HCT116 (cell line): ENCODE results near the gene IGFBP2. TPM values are rescaled to one million over a fixed set of nuclear protein-coding genes. Genes with fewer than 3 reads are reported as not detected.

Experiments used
- ATAC-seq: fragments of 200-7000 bp; cut with Tn5 transposase; 2 replicates; pipeline ENCODE4 v1.9.1; 2020; ENCODE audit warnings: mild to moderate bottlenecking, moderate library complexity
- BruUV-seq: library from RNA; stranded (reverse); fragments of 400-500 nt; replicated peaks from 2 replicates; lab custom pipeline; 2021; lab: Mats Ljungman, UMichigan
- CTCF ChIA-PET: fragments of 300-600 bp; sonication (Branson Sonifier 250); formaldehyde crosslinking; loops from one replicate; lab custom pipeline; 2021; ENCODE audit warnings: antibody characterized with exemption; lab: Charles Lee
- POLR2A ChIA-PET: fragments of 300-600, 350-600 bp; sonication (Branson Sonifier 250); formaldehyde crosslinking; loops from one replicate; lab custom pipeline; 2021; ENCODE audit warnings: antibody characterized with exemption; lab: Charles Lee
- RAD21 ChIA-PET, 2 experiments: fragments of 300-600 bp; sonication (Branson Sonifier 250); formaldehyde crosslinking; loops; one replicate each; lab custom pipeline; 2023; ENCODE audit warnings: low total read pairs in 2 of 2; ENCODE audit not compliant: uncharacterized antibody in 2 of 2, unreplicated experiment in 2 of 2, low non-redundant PET in 1 of 2; lab: Charles Lee
- DNase-seq: peaks from one replicate; pipeline ENCODE4 v3.0.0-alpha.2; 2010; ENCODE audit warnings: low read depth, low spot score
- H2AFZ ChIP-seq: fragments of 200-600 bp; shearing (Covaris generic), sonication (generic); 2 replicates; pipeline ENCODE4 v1.6.1; 2017; ENCODE audit warnings: low read depth, mixed run types, mixed read lengths, antibody characterized with exemption, low read length; ENCODE audit not compliant: poor library complexity, severe bottlenecking
- H3K27ac ChIP-seq: 2 replicates; pipeline ENCODE4 v1.5.1; 2012; ENCODE audit warnings: low read depth, low read length
- H3K27me3 ChIP-seq: fragments of 200-600 bp; sonication (generic); 2 replicates; pipeline ENCODE4 v1.6.1; 2016; ENCODE audit warnings: mixed run types, low read length, mixed read lengths; ENCODE audit not compliant: insufficient read depth
- H3K36me3 ChIP-seq, 2 experiments: fragments of 200-500 bp in 1 of 2; fragments of 200-600 bp in 1 of 2; sonication (Bioruptor generic) in 1 of 2; sonication (generic) in 1 of 2; 2 replicates each; pipeline versions ENCODE4 v1.5.1 to v1.6.1; 2014 to 2016; ENCODE audit warnings: low read length in 2 of 2, inconsistent platforms in 1 of 2, mixed read lengths in 1 of 2, mixed run types in 1 of 2; ENCODE audit not compliant: insufficient read depth in 2 of 2, control insufficient read depth in 1 of 2
- H3K4me1 ChIP-seq, 2 experiments: fragments of 200-600 bp in 1 of 2; sonication (generic) in 1 of 2; 2 replicates each; pipeline versions ENCODE4 v1.5.1 to v1.6.1; 2012 to 2017; ENCODE audit warnings: low read length in 2 of 2, inconsistent platforms in 1 of 2, mild to moderate bottlenecking in 1 of 2, mixed read lengths in 1 of 2, mixed run types in 1 of 2, moderate library complexity in 1 of 2; ENCODE audit not compliant: insufficient read depth in 2 of 2, control insufficient read depth in 1 of 2
- H3K4me2 ChIP-seq: fragments of 200-600 bp; sonication (generic); 2 replicates; pipeline ENCODE4 v1.6.1; 2017; ENCODE audit warnings: mixed run types, low read length, mixed read lengths
- H3K4me3 ChIP-seq, 2 experiments: fragments of 200-600 bp in 1 of 2; sonication (generic) in 1 of 2; replicated peaks in 1 of 2; 2 replicates each; pipeline ENCODE4 v1.5.1; 2011 to 2016; ENCODE audit warnings: low read length in 2 of 2, control low read depth in 1 of 2, low read depth in 1 of 2, mild to moderate bottlenecking in 1 of 2, mixed read lengths in 1 of 2, mixed run types in 1 of 2
- H3K79me2 ChIP-seq: fragments of 200-600 bp; sonication (generic); 2 replicates; pipeline ENCODE4 v1.6.1; 2017; ENCODE audit warnings: mild to moderate bottlenecking, mixed run types, low read length, moderate library complexity, mixed read lengths; ENCODE audit not compliant: insufficient read depth
- H3K9ac ChIP-seq: fragments of 200-600 bp; sonication (generic); 2 replicates; pipeline ENCODE4 v1.6.1; 2016; ENCODE audit warnings: low read length, mixed read lengths
- H3K9me2 ChIP-seq: fragments of 200-600 bp; sonication (generic), shearing (Covaris generic); 2 replicates; pipeline ENCODE4 v1.6.1; 2017; ENCODE audit warnings: mixed run types, mild to moderate bottlenecking, moderate library complexity; ENCODE audit not compliant: insufficient read depth
- H3K9me3 ChIP-seq, 2 experiments: fragments of 200-500 bp in 1 of 2; fragments of 200-600 bp in 1 of 2; sonication (Bioruptor generic) in 1 of 2; sonication (generic) in 1 of 2; 2 replicates each; pipeline ENCODE4 v1.6.1; 2014 to 2017; ENCODE audit warnings: low read length in 2 of 2, mixed read lengths in 2 of 2, inconsistent platforms in 1 of 2, low read depth in 1 of 2, mild to moderate bottlenecking in 1 of 2, mixed run types in 1 of 2, moderate library complexity in 1 of 2; ENCODE audit not compliant: control insufficient read depth in 1 of 2, insufficient read depth in 1 of 2
- H4K20me1 ChIP-seq: fragments of 200-600 bp; sonication (generic), shearing (Covaris generic); 2 replicates; pipeline ENCODE4 v1.6.1; 2017; ENCODE audit warnings: mixed run types, mild to moderate bottlenecking, moderate library complexity; ENCODE audit not compliant: insufficient read depth
- CBX3 ChIP-seq: IDR thresholded peaks from 2 replicates; pipeline ENCODE4 v1.6.1; 2012; ENCODE audit warnings: low read depth
- CEBPB ChIP-seq: IDR thresholded peaks from 2 replicates; pipeline ENCODE4 v1.6.1; 2012; ENCODE audit warnings: low read depth
- ELF1 ChIP-seq: IDR thresholded peaks from 2 replicates; pipeline ENCODE4 v1.6.1; 2012; ENCODE audit warnings: low read depth, borderline replicate concordance
- FOSL1 ChIP-seq: IDR thresholded peaks from 2 replicates; pipeline ENCODE4 v1.6.1; 2012; ENCODE audit warnings: low read depth
- JUND ChIP-seq: IDR thresholded peaks from 2 replicates; pipeline ENCODE4 v1.6.1; 2012
- POLR2AphosphoS5 ChIP-seq: IDR thresholded peaks from 2 replicates; pipeline ENCODE4 v1.6.1; 2011; ENCODE audit warnings: mild to moderate bottlenecking, low read depth, low read length, moderate library complexity
- SIN3A ChIP-seq: IDR thresholded peaks from 2 replicates; pipeline ENCODE4 v1.6.1; 2012; ENCODE audit warnings: low read depth
- SRF ChIP-seq: IDR thresholded peaks from 2 replicates; pipeline ENCODE4 v1.6.1; 2012; ENCODE audit warnings: low read depth
- TCF7L2 ChIP-seq: IDR thresholded peaks from 2 replicates; pipeline ENCODE4 v1.7.0; 2011; ENCODE audit warnings: borderline replicate concordance, inconsistent platforms; ENCODE audit not compliant: insufficient read depth, insufficient read length; ENCODE audit errors: extremely low read depth
- YY1 ChIP-seq: IDR thresholded peaks from 2 replicates; pipeline ENCODE4 v1.6.1; 2011; ENCODE audit warnings: low read length, low read depth, moderate library complexity, mild to moderate bottlenecking; ENCODE audit not compliant: insufficient replicate concordance; ENCODE audit errors: extremely low read depth
- ZFX ChIP-seq: fragments of 450-650 bp; IDR thresholded peaks from 2 replicates; pipeline ENCODE4 v1.6.1; 2017
- ZNF274 ChIP-seq: fragments of 200-500 bp; sonication (Bioruptor generic); IDR thresholded peaks from 2 replicates; pipeline ENCODE4 v1.6.1; 2014; ENCODE audit warnings: mild to moderate bottlenecking, low read depth, low read length, inconsistent platforms
- intact Hi-C: fragments of 100-400 bp; cut with micrococcal nuclease; formaldehyde crosslinking; loops from 2 replicates; pipeline ENCODE4 v1.10.0; 2022
- total RNA-seq: library from RNA; stranded (reverse); gene quantifications from one replicate; pipeline ENCODE4 v1.2.1, GENCODE V29; 2021; ENCODE audit not compliant: unreplicated experiment
- TF ChIP-seq, protein P1 (sequence below): IDR thresholded peaks from 2 replicates; pipeline ENCODE4 v1.6.1; 2012
- TF ChIP-seq, protein P2 (sequence below): IDR thresholded peaks from 2 replicates; pipeline ENCODE4 v1.6.1; 2012

Gene IGFBP2
- total RNA-seq, 1 experiment from 2014 or later, result 143 TPM

DNA sequence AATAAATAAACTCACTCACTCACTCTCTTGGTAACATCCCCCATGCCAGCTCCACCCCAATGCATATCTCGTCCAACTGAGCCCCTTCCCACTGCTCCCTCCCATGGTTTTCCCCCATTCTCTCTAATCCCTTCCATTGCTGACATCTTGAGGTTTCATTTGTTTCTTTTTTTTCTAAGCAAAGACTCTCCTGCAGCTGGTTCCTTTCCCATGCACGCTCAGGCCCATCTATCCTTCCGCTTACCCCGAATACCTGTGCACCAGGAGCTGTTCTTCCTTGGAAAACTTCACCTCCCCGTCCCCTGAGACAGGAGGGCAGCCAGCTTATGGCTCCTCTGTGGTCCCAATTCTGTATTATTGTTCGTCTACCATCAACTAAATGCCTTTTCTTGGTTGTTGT, 41.7 kb upstream of the IGFBP2 start (continued):
- TF ChIP-seq, protein P1, sequence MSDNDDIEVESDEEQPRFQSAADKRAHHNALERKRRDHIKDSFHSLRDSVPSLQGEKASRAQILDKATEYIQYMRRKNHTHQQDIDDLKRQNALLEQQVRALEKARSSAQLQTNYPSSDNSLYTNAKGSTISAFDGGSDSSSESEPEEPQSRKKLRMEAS, result no peak

DNA sequence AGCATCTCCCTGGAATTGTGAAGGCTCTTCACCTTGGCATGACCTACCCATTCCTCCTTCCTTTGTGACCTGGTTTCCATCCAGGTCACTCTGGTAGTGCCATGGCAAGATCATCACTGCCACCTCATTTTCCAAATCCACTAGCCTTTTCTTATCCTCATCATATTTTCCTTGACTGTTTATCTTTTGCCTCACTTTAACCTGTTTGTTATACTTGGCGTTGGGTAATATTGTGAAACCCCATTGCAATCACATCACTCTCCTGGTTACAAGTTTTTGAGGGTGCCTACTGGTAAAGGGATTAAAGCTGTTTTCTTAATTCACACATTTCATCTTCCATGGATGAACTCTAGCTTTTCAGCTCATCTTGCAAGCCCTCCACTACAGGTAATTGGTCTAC, 39.1 kb upstream of the IGFBP2 start:
- intact Hi-C loops, result no loop called here
- H4K20me1 ChIP-seq, result no peaks in the 10 kb centered on the region
- H3K79me2 ChIP-seq, result no peaks in the 10 kb centered on the region
- DNase-seq (no peak), ATAC-seq (no peak)
- no peaks in the 10 kb centered on the region for H3K9me3 ChIP-seq
- H3K27ac ChIP-seq, result no peak overlapping the region
- no peak overlapping the region for H2AFZ ChIP-seq
- no TSS peak for BruUV-seq
- TF ChIP-seq FOSL1, result no peak
- TF ChIP-seq JUND, result no peak
- TF ChIP-seq TCF7L2, result no peak
- TF ChIP-seq SRF, result no peak
- no peak for TF ChIP-seq YY1
- TF ChIP-seq ZNF274, result no peak
- TF ChIP-seq SIN3A, result no peak
- no peak for TF ChIP-seq ELF1
- no peak for TF ChIP-seq POLR2AphosphoS5
- TF ChIP-seq CEBPB, result no peak
- TF ChIP-seq ZFX, result no peak
- TF ChIP-seq, protein P2, sequence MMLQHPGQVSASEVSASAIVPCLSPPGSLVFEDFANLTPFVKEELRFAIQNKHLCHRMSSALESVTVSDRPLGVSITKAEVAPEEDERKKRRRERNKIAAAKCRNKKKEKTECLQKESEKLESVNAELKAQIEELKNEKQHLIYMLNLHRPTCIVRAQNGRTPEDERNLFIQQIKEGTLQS, result no peak
- TF ChIP-seq CBX3, result no peak
- no peaks in the 10 kb centered on the region for H3K36me3 ChIP-seq
- CTCF ChIA-PET, result no interaction called here
- RAD21 ChIA-PET, result no interaction called here
- H3K9ac ChIP-seq, result no peak overlapping the region
- POLR2A ChIA-PET, result no interaction called here
- no peak overlapping the region for H3K4me2 ChIP-seq
- H3K9me2 ChIP-seq, result no peaks in the 10 kb centered on the region
- no peak overlapping the region for H3K4me3 ChIP-seq
- 0 out of 2 replicates have a peak, but pooled peaks cover 3% of the 10 kb centered on the region for H3K27me3 ChIP-seq
- peaks cover 13 to 22% of the 10 kb centered on the region in 2 experiments for H3K4me1 ChIP-seq
